Epithelial cell of esophagus (primary cell): Measurements from ENCODE around the gene SNCB.
A peak's percentile ranks its signal among the peaks of the same experiment; 100 is the strongest.

Experiments used
- DNase-seq: peaks from one replicate; pipeline ENCODE4 v3.0.0; 2010; ENCODE audit warnings: low read depth
- H3K4me3 ChIP-seq: 2 replicates; pipeline ENCODE4 v1.5.1; 2011; ENCODE audit warnings: mild to moderate bottlenecking, low read length, control low read depth
- TF ChIP-seq, protein P1 (sequence below): IDR thresholded peaks from 2 replicates; pipeline ENCODE4 v1.5.1; 2011; ENCODE audit warnings: low read depth, mild to moderate bottlenecking, low read length, control low read depth, inconsistent platforms; ENCODE audit not compliant: insufficient read depth; ENCODE audit errors: missing control alignments

The SNCB gene

DNA sequence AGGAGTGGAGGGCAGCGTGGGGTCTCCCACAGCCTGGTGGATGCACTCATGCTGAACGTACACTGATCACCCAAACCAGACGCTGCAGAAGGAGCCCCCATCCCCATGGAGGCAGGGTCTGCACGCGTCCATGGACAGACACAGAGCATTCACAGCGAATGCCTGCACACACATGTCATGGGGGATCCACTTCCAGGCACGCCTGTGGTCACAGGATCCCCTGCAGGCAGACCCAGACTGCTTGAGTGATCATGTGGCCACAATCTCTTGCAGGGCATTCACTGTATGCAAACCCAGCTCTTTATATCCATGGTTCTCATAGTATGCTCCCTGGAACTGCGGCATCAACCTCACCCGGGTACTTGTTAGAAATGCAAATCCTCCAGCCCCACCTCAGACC, 5.4 kb downstream of the SNCB start:
- no peak overlapping the region for H3K4me3 ChIP-seq
- TF ChIP-seq, protein P1, sequence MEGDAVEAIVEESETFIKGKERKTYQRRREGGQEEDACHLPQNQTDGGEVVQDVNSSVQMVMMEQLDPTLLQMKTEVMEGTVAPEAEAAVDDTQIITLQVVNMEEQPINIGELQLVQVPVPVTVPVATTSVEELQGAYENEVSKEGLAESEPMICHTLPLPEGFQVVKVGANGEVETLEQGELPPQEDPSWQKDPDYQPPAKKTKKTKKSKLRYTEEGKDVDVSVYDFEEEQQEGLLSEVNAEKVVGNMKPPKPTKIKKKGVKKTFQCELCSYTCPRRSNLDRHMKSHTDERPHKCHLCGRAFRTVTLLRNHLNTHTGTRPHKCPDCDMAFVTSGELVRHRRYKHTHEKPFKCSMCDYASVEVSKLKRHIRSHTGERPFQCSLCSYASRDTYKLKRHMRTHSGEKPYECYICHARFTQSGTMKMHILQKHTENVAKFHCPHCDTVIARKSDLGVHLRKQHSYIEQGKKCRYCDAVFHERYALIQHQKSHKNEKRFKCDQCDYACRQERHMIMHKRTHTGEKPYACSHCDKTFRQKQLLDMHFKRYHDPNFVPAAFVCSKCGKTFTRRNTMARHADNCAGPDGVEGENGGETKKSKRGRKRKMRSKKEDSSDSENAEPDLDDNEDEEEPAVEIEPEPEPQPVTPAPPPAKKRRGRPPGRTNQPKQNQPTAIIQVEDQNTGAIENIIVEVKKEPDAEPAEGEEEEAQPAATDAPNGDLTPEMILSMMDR, result no peak
- no peak for DNase-seq

DNA sequence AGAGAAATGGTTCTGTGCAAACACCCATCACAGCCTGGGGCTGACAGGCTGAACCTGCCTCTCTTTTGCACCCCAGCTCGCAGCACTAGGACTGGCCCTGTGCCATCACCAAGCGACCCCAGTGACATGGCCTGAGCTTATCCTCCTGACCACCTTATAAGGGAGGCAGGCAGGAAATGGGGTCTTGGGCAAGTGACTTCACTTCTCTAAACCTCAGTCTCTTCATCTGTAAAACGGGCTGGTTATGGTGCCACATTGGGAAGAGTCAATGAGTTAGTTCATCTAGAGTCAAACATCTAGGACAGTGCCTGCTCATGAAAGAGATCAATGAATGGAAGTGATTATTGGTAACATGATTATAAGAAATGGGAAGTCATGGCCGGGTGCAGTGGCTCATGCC, 6.2 kb downstream of the SNCB start:
- H3K4me3 ChIP-seq, result no peak overlapping the region
- TF ChIP-seq, protein P1, result no peak
- no peak for DNase-seq

DNA sequence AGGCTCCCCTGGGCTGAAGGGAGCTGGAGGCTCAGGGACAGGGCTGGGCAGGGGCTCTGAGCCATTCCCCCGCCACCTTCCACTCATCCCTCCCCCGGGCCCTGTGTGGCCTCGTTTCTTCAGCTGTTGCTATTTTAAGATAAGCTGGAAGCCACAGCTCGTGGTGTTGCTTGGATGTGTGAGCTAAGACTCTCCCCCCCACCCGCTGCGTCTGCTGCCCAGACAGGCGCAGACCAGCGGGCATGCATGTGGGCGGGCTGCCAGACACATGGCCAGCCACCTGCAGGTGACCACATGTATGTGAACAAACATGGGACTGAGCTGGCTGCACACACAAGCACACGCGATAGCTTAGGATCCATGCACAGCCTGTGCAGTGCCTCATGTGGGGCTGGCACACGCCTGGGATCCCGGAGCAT, 8.7 kb downstream of the SNCB start:
- no peak for DNase-seq
- TF ChIP-seq, protein P1, result no peak
- H3K4me3 ChIP-seq, result no peak overlapping the region

DNA sequence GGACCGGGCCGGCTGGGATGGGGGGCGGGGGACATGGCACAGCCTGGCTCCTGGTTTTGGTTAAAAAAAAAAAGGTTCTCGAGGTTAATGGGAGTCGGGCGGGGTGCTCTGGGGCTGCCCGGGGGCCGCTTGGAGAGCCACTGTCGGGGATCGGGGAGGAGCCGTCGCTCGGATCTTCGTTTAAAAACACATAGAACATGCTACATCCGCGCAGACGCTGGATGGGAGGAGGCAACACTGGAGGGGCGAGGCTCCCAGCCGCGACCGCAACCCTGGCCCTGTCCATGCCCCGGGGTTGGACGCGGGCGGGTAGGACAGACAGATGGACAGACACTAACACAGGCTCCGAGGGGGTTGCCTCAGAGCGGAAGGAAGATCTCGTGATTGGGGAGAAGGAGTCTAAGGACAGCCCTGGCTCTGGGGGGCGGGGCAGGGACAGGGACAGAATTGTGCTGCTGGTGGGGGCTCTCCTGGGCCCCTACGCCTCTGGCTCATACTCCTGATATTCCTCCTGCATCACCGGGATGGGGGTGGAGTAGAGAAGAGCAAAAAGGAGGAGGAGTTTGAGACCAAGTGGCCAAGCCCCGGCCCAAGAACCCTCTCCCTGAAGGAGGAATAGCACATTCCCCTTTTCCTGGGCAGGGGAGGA, 9.9 kb downstream of the SNCB start:
- TF ChIP-seq, protein P1, result no peak
- H3K4me3 ChIP-seq, result no peak overlapping the region
- no peak for DNase-seq

DNA sequence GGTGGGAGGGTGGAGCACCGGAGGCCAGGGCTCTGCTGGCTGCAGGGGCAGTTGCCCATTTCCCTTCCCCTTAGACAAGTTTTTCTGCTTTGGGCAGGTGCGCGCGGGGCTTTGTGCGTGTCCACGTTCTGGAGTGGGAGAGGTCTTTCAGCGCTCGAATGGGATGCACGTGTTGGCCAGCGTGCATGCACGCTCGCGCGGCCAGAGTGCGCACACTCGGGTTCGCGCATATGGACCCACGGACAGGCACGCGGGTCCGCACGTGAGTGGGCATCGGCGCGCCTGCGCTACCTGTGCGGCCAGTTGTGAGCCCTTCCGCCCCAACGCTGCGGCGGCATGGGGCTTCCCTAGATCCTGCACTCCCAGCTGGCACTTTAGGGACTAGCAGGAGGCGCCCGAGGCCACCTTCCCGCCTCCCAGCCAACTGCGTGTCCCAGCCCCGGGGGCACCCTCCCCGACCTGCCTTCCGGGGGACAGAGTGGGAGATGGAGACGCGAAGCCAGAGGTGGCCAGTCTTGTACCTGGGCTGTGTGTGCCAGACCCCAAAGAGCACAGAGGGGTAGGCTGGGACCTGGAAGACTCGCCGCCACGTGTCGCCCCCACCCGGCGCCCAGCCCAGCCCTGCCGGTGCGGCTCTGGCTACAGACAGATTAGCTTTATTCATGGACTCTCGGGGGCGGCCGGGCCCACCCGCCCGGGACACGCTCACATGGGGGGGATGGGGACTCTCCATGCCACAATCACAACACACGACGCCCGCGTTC, 10.6 kb downstream of the SNCB start:
- TF ChIP-seq, protein P1, result no peak
- H3K4me3 ChIP-seq, result no peak overlapping the region
- no peak for DNase-seq

DNA sequence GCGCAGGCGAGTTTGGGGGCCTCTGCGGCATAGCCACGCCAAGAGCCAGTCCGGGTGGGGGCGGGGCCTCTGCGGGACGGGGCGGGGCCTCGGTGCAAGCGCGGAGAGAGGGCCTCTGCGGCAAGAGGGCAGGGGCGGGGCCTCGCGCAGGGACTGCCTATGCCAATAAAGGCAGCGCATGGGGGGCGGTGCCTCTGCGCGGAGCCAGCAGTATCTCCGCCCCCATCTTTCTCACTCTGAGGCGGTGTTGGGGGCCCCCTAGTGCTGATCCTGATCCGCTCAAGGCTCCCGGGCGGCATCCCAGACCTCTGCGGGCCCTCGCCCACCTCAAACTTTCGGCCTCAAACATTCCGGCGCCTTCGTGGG, 11.1 kb downstream of the SNCB start:
- H3K4me3 ChIP-seq, result no peak overlapping the region
- TF ChIP-seq, protein P1, result peak; percentile 19
- peak; percentile 83 for DNase-seq
